ENCODE measurements around the gene MATK. TPM values are rescaled to one million over a fixed set of nuclear protein-coding genes. Genes with fewer than 3 reads are reported as not detected.
"Not testable (repeated sequence)": the region's sequence is repeated elsewhere in the genome, so short reads cannot be mapped to it uniquely, and the experiment has no call there.

The MATK gene
- total and polyA plus RNA-seq, 2 experiments from 2014 or later = not detected

DNA sequence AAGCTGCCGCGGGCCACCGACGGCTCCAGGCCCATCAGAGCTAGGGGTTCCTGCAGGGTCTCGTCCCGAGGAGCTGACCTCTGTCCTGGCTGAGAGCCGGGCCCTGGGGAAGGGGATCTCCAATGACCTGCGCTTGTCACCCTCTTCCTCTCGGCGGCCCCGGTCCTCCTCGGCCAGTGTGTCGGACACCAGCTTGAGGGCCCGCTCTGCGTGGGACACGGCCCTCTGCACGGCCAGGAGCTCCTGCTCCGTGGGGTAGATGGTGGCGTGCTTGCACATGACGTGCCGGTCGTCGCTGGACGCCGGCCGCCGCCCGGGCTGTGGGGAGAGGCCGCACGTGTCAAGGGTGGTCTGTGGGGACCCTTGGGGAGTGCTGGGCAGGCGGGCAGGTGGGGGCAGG, 32.7 kb upstream of the MATK start:
- Histone ChIP-seq H3K27ac (no peak overlapping the region), H3K4me3 (peak overlapping the region; percentile 14), H3K4me2 (ENCODE audit: unreplicated experiment) (peak overlapping the region; percentile 25), H3K4me1 (ENCODE audit: insufficient read depth) (0 out of 2 replicates have a peak, but pooled peaks cover 7% of the 10 kb centered on the region), H3K79me2 (ENCODE audit: insufficient read depth) (no peaks in the 10 kb centered on the region), H3K36me3 (ENCODE audit: low read depth) (no peaks in the 10 kb centered on the region), H3K27me3 (replicated peaks; ENCODE audit: insufficient read depth) (no peaks in the 10 kb centered on the region), H3F3A (ENCODE audit: insufficient read depth) (no peaks in the 10 kb centered on the region), H3K9ac (no peak overlapping the region), H3K9me3 (ENCODE audit: low read depth) (no peaks in the 10 kb centered on the region), H2AFZ (peak overlapping the region; percentile 55; the same call in 1 of the 2 replicates), H3K9me2 (ENCODE audit: insufficient read depth) (no peaks in the 10 kb centered on the region), H4K20me1 (ENCODE audit: insufficient read depth) (no peaks in the 10 kb centered on the region)
- TF ChIP-seq EZH2 (IDR thresholded peaks at IDR 0.05; ENCODE audit: insufficient read depth, poor library complexity, severe bottlenecking) = no peak
- no peak for TF ChIP-seq EZH2phosphoT487 (IDR thresholded peaks at IDR 0.05; ENCODE audit: insufficient read depth, low read depth)
- no peak for DNase-seq
- 65 to 70% methylated on average over 31 of the region's 31 CpGs for WGBS, 2 experiments (ENCODE audit: low coverage in 1 of 2, low lambda C conversion rate in 2 of 2, missing lambda C conversion rate in 2 of 2)
- in situ Hi-C loops (cut with MboI) = no loop called here

DNA sequence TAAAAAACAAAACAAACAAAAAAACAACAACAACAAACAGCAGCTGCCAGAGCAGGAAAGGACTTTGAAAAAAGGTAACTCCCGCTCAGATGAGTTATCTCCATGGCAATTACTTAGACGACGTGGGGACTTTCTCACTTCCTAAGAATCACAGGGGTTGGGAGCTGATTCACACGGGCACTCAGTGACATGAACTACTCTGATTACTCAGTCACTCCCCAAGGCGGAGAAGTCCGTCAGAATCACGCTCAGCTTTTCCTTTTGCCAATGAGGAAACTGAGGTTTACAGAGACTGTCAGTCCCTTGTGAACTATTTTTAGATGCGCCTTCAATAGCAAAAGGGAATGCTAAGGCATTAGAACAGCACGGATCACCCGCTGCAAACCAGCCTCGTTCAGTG, 32.3 kb upstream of the MATK start:
- in situ Hi-C loops (cut with MboI) = no loop called here
- no peaks in the 10 kb centered on the region for H3K9me3 ChIP-seq (ENCODE audit: low read depth)
- no peak for TF ChIP-seq EZH2 (IDR thresholded peaks at IDR 0.05; ENCODE audit: insufficient read depth, poor library complexity, severe bottlenecking)
- TF ChIP-seq EZH2phosphoT487 (IDR thresholded peaks at IDR 0.05; ENCODE audit: insufficient read depth, low read depth) = no peak
- H3K27ac ChIP-seq = no peak overlapping the region
- H3K9me2 ChIP-seq (ENCODE audit: insufficient read depth) = no peaks in the 10 kb centered on the region
- peak overlapping the region; percentile 55; the same call in 1 of the 2 replicates for H2AFZ ChIP-seq
- no peaks in the 10 kb centered on the region for H4K20me1 ChIP-seq (ENCODE audit: insufficient read depth)
- H3K9ac ChIP-seq = no peak overlapping the region
- 6 to 7% methylated on average over 11 of the region's 11 CpGs for WGBS, 2 experiments (ENCODE audit: low coverage in 1 of 2, low lambda C conversion rate in 2 of 2, missing lambda C conversion rate in 2 of 2)
- peak overlapping the region; percentile 25 for H3K4me2 ChIP-seq (ENCODE audit: unreplicated experiment)
- no peaks in the 10 kb centered on the region for H3K27me3 ChIP-seq (replicated peaks; ENCODE audit: insufficient read depth)
- H3K4me3 ChIP-seq = peak overlapping the region; percentile 14
- H3K36me3 ChIP-seq (ENCODE audit: low read depth) = no peaks in the 10 kb centered on the region
- no peaks in the 10 kb centered on the region for H3K79me2 ChIP-seq (ENCODE audit: insufficient read depth)
- DNase-seq = peak; percentile 83
- 0 out of 2 replicates have a peak, but pooled peaks cover 7% of the 10 kb centered on the region for H3K4me1 ChIP-seq (ENCODE audit: insufficient read depth)
- no peaks in the 10 kb centered on the region for H3F3A ChIP-seq (ENCODE audit: insufficient read depth)

DNA sequence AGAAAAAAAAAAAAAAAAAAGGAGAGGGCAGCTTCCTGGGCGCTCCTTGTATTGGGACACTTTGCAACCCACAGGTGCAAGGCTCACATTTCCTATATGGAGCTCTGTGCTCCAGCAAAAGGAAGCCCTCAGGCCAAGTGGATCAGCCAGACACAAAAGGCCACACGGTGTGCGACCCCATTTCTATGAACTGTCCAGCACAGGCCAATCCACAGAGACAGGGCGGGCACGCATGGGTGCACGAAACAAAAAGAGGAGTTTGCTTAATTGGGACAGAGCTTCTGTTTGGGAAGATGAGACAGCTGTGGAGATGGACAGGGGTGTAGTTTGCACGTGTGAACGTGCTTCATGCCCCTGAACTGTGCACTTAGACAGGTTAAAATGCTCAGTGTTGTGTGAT, 31.6 kb upstream of the MATK start:
- no peak overlapping the region for H3K27ac ChIP-seq
- H3K9me2 ChIP-seq (ENCODE audit: insufficient read depth) = no peaks in the 10 kb centered on the region
- H3K27me3 ChIP-seq (replicated peaks; ENCODE audit: insufficient read depth) = no peaks in the 10 kb centered on the region
- H4K20me1 ChIP-seq (ENCODE audit: insufficient read depth) = no peaks in the 10 kb centered on the region
- 0 out of 2 replicates have a peak, but pooled peaks cover 7% of the 10 kb centered on the region for H3K4me1 ChIP-seq (ENCODE audit: insufficient read depth)
- no peak overlapping the region for H2AFZ ChIP-seq
- WGBS, 2 experiments (ENCODE audit: low coverage in 1 of 2, low lambda C conversion rate in 2 of 2, missing lambda C conversion rate in 2 of 2) = 70 to 76% methylated on average over 8 of the region's 8 CpGs
- H3K79me2 ChIP-seq (ENCODE audit: insufficient read depth) = no peaks in the 10 kb centered on the region
- H3K9me3 ChIP-seq (ENCODE audit: low read depth) = no peaks in the 10 kb centered on the region
- H3K4me2 ChIP-seq (ENCODE audit: unreplicated experiment) = no peak overlapping the region
- TF ChIP-seq EZH2phosphoT487 (IDR thresholded peaks at IDR 0.05; ENCODE audit: insufficient read depth, low read depth) (no peak), EZH2 (IDR thresholded peaks at IDR 0.05; ENCODE audit: insufficient read depth, poor library complexity, severe bottlenecking) (no peak)
- no peak overlapping the region for H3K4me3 ChIP-seq
- in situ Hi-C loops (cut with MboI) = no loop called here
- DNase-seq = no peak
- no peaks in the 10 kb centered on the region for H3F3A ChIP-seq (ENCODE audit: insufficient read depth)
- H3K9ac ChIP-seq = no peak overlapping the region
- H3K36me3 ChIP-seq (ENCODE audit: low read depth) = no peaks in the 10 kb centered on the region

DNA sequence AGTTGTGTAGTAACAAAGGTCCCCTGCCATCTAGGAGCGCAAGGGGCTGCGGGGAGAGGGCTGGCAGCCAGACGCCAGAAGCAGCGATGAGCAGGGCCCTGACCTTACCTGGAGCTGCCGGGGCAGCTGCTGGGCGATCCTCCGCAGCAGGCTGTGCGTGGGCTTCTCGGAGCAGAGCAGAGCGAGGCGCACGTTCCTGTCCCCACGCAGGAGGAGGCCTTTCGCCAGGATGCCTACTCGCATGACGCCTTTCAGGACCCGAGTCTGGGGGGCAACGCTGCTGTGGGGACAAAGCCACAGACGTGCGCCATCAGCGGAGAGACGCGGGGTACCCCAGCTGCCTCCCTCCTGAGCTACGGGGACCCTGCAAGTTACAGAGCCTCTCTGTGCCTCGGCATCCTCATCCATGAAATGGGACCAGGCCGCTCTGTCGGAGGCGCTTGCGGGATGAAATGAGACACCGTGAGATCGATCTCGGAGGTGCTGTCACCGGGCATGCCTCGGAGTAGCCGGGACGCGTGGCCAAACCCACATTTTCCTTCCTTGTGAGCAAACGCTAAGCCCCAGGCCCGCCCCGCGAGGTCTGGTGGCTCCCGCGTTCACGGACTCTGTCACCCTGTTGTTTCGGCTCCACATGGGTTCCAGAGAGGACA, 30.5 kb upstream of the MATK start:
- Histone ChIP-seq H3K9me3 (ENCODE audit: low read depth) (no peaks in the 10 kb centered on the region), H3K27ac (no peak overlapping the region), H3K4me2 (ENCODE audit: unreplicated experiment) (no peak overlapping the region), H3K4me1 (ENCODE audit: insufficient read depth) (0 out of 2 replicates have a peak, but pooled peaks cover 7% of the 10 kb centered on the region), H3K4me3 (no peak overlapping the region), H3F3A (ENCODE audit: insufficient read depth) (no peaks in the 10 kb centered on the region), H3K9ac (no peak overlapping the region), H2AFZ (no peak overlapping the region), H4K20me1 (ENCODE audit: insufficient read depth) (no peaks in the 10 kb centered on the region), H3K79me2 (ENCODE audit: insufficient read depth) (no peaks in the 10 kb centered on the region), H3K27me3 (replicated peaks; ENCODE audit: insufficient read depth) (no peaks in the 10 kb centered on the region), H3K9me2 (ENCODE audit: insufficient read depth) (no peaks in the 10 kb centered on the region), H3K36me3 (ENCODE audit: low read depth) (no peaks in the 10 kb centered on the region)
- no peak for DNase-seq
- in situ Hi-C loops (cut with MboI) = no loop called here
- TF ChIP-seq EZH2 (IDR thresholded peaks at IDR 0.05; ENCODE audit: insufficient read depth, poor library complexity, severe bottlenecking) (no peak), EZH2phosphoT487 (IDR thresholded peaks at IDR 0.05; ENCODE audit: insufficient read depth, low read depth) (no peak)
- 73 to 74% methylated on average over 41 to 45 of the region's 45 CpGs for WGBS, 2 experiments (ENCODE audit: low coverage in 1 of 2, low lambda C conversion rate in 2 of 2, missing lambda C conversion rate in 2 of 2)

DNA sequence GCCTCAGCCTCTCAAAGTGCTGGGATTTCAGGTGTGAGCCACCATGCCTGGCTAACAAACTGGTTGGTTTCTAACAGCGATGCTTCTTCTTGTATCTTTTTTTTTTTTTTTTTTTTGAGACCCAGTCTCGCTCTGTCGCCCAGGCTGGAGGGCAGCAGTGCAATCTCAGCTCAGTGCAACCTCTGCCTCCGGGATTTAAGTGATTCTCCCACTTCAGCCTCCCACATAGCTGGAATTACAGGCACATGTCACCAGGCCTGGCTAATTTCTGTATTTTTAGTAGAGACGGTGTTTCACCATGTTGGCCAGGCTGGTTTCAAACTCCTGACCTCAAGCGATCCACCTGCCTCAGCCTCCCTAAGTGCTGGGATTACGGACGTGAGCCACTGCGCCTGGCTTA, 30.0 kb upstream of the MATK start:
- H3K27ac ChIP-seq; H3K9ac ChIP-seq; H3K4me1 ChIP-seq (ENCODE audit: insufficient read depth); H3K9me2 ChIP-seq (ENCODE audit: insufficient read depth); H3K4me2 ChIP-seq (ENCODE audit: unreplicated experiment); in situ Hi-C loops (cut with MboI); H4K20me1 ChIP-seq (ENCODE audit: insufficient read depth); H3K79me2 ChIP-seq (ENCODE audit: insufficient read depth); H3K36me3 ChIP-seq (ENCODE audit: low read depth); H2AFZ ChIP-seq; H3K4me3 ChIP-seq; H3K9me3 ChIP-seq (ENCODE audit: low read depth); H3K27me3 ChIP-seq (replicated peaks; ENCODE audit: insufficient read depth); DNase-seq; H3F3A ChIP-seq (ENCODE audit: insufficient read depth): not testable (repeated sequence)
- WGBS, 2 experiments (ENCODE audit: low coverage in 1 of 2, low lambda C conversion rate in 2 of 2, missing lambda C conversion rate in 2 of 2) = 71 to 76% methylated on average over 9 of the region's 9 CpGs

Measured in GM23248 (cell line).